HepG2 (cell line): ENCODE data around the gene NUP88. TPM values are rescaled to one million over a fixed set of nuclear protein-coding genes. Genes with fewer than 3 reads are reported as not detected.

ENCODE experiments used
- ASH2L ChIP-seq: fragments of 300-600, 200-600 bp; sonication (generic); IDR thresholded peaks from 2 replicates; pipeline ENCODE4 v1.7.0; 2017; ENCODE audit warnings: low read depth, mild to moderate bottlenecking, moderate library complexity, mixed read lengths, low read length; ENCODE audit not compliant: insufficient read length
- ATF4 ChIP-seq, 2 experiments: fragments of 450-650 bp in 1 of 2; sonication (generic) in 1 of 2; formaldehyde crosslinking; IDR thresholded peaks; 2 replicates each; pipeline versions ENCODE4 v1.5.0 to v1.8.0; 2020 to 2022; ENCODE audit warnings: mild to moderate bottlenecking in 1 of 2, missing genetic modification reagents in 1 of 2
- ELF1 ChIP-seq: sonication (generic); formaldehyde crosslinking; IDR thresholded peaks from 2 replicates; pipeline ENCODE4 v1.4.0; 2020; ENCODE audit warnings: missing genetic modification reagents
- ELF3 ChIP-seq: IDR thresholded peaks from 2 replicates; pipeline ENCODE4 v1.6.1; 2016; ENCODE audit warnings: missing genetic modification reagents, missing compliant biosample characterization
- ETV5 ChIP-seq: IDR thresholded peaks from 2 replicates; pipeline ENCODE4 v1.6.1; 2018; ENCODE audit warnings: missing biosample characterization, missing genetic modification reagents, inconsistent platforms, borderline replicate concordance
- GABPB1 ChIP-seq: IDR thresholded peaks from 2 replicates; pipeline ENCODE4 v1.6.1; 2016; ENCODE audit warnings: mild to moderate bottlenecking, missing genetic modification reagents, moderate library complexity, missing compliant biosample characterization
- HMGXB4 ChIP-seq, 2 experiments: sonication (generic) in 1 of 2; formaldehyde crosslinking in 1 of 2; IDR thresholded peaks; 2 replicates each; pipeline versions ENCODE4 v1.4.0 to v1.6.1; 2018 to 2020; ENCODE audit warnings: missing genetic modification reagents in 2 of 2, borderline replicate concordance in 1 of 2, low read depth in 1 of 2, mild to moderate bottlenecking in 1 of 2, missing biosample characterization in 1 of 2
- HOMEZ ChIP-seq: IDR thresholded peaks from 2 replicates; pipeline ENCODE4 v1.6.1; 2016; ENCODE audit warnings: low read depth
- MXD1 ChIP-seq: sonication (generic); formaldehyde crosslinking; IDR thresholded peaks from 2 replicates; pipeline ENCODE4 v1.4.0; 2020; ENCODE audit warnings: mild to moderate bottlenecking, missing genetic modification reagents
- NAIF1 ChIP-seq: sonication (generic); formaldehyde crosslinking; IDR thresholded peaks from 2 replicates; pipeline ENCODE4 v1.5.0; 2020; ENCODE audit warnings: mild to moderate bottlenecking, missing genetic modification reagents, borderline replicate concordance
- NCOA1 ChIP-seq: sonication (generic); formaldehyde crosslinking; IDR thresholded peaks from 2 replicates; pipeline ENCODE4 v1.9.0; 2021; ENCODE audit warnings: missing genetic modification reagents
- NCOA2 ChIP-seq: sonication (generic); formaldehyde crosslinking; IDR thresholded peaks from 2 replicates; pipeline ENCODE4 v1.8.0; 2022; ENCODE audit warnings: inconsistent platforms
- RBFOX2 ChIP-seq: fragments of 200-400 bp; formaldehyde crosslinking; IDR thresholded peaks from 2 replicates; pipeline ENCODE4 v1.6.1; 2017; ENCODE audit warnings: low read depth, mild to moderate bottlenecking, low read length
- RXRA ChIP-seq: sonication (generic); formaldehyde crosslinking; IDR thresholded peaks from 2 replicates; pipeline ENCODE4 v1.5.1; 2020; ENCODE audit warnings: missing genetic modification reagents
- SIN3A ChIP-seq: IDR thresholded peaks from 2 replicates; pipeline ENCODE4 v1.6.1; 2011; ENCODE audit warnings: low read depth, mild to moderate bottlenecking, control low read depth, low read length, borderline replicate concordance
- SIX1 ChIP-seq: sonication (generic); formaldehyde crosslinking; IDR thresholded peaks from 2 replicates; pipeline ENCODE4 v1.4.0; 2020; ENCODE audit warnings: missing genetic modification reagents, borderline replicate concordance
- SP1 ChIP-seq, 2 experiments: fragments of 450-650 bp in 1 of 2; sonication (generic) in 1 of 2; formaldehyde crosslinking in 1 of 2; IDR thresholded peaks; 2 replicates each; pipeline versions ENCODE4 v1.4.0 to v1.6.1; 2016 to 2020; ENCODE audit warnings: missing genetic modification reagents in 1 of 2
- UBTF ChIP-seq: sonication (generic); formaldehyde crosslinking; IDR thresholded peaks from 2 replicates; pipeline ENCODE4 v1.4.0; 2020; ENCODE audit warnings: mild to moderate bottlenecking, missing genetic modification reagents
- ZNF564 ChIP-seq: sonication (generic); formaldehyde crosslinking; IDR thresholded peaks from 2 replicates; pipeline ENCODE4 v1.8.1; 2023; ENCODE audit warnings: mild to moderate bottlenecking, missing genetic modification reagents
- ZNF589 ChIP-seq: sonication (generic); formaldehyde crosslinking; conservative IDR thresholded peaks from 2 replicates; pipeline ENCODE4 v1.8.0; 2022; ENCODE audit warnings: mild to moderate bottlenecking, moderate library complexity, missing genetic modification reagents
- ZNF790 ChIP-seq: sonication (generic); formaldehyde crosslinking; IDR thresholded peaks from 2 replicates; pipeline ENCODE4 v1.8.0; 2022; ENCODE audit warnings: missing genetic modification reagents, mild to moderate bottlenecking, borderline replicate concordance
- ZNF879 ChIP-seq: sonication (generic); formaldehyde crosslinking; IDR thresholded peaks from 2 replicates; pipeline ENCODE4 v1.8.1; 2023; ENCODE audit warnings: missing genetic modification reagents
- polyA plus RNA-seq, 8 experiments: library from polyadenylated mRNA; depleted of rRNA in 3 of 8; stranded (reverse) in 7 of 8; unstranded in 1 of 8; fragments of >200 nt; fragmentation: Illumina TruSeq in 4 of 8; extraction: Trizol in 4 of 8; gene quantifications; 2 replicates each; pipeline versions ENCODE4 v1.2.1 to v1.2.3, GENCODE V29; 2011 to 2016; ENCODE audit warnings: low read depth in 4 of 8, missing spikeins in 1 of 8, mixed read lengths in 1 of 8; ENCODE audit not compliant: insufficient read depth in 1 of 8
- total RNA-seq, 5 experiments: library from RNA; depleted of rRNA; stranded (reverse); fragments of >200 nt; fragmentation: Illumina TruSeq; extraction: Trizol; gene quantifications; 2 replicates each; pipeline ENCODE4 v1.2.3, GENCODE V29; 2016; ENCODE audit warnings: low read depth in 1 of 5

The NUP88 gene
- total and polyA plus RNA-seq, 2 of the 13 experiments (the other 11 are each of a cell fraction or from before 2014, with no cell fraction given) = 48.2 to 130 TPM

- TF ChIP-seq ETV5 (CRISPR knock-in tag) = 0 out of 2 replicates have a peak, but pooled peaks have one; percentile 12
- no peak for TF ChIP-seq NAIF1 (CRISPR knock-in tag)
- peak; percentile 62; the same call in 1 of the 2 replicates for TF ChIP-seq ZNF589 (CRISPR knock-in tag)
- peak; percentile 81 for TF ChIP-seq UBTF (CRISPR knock-in tag)
- TF ChIP-seq HOMEZ (CRISPR knock-in tag) = peak; percentile 18; the same call in 1 of the 2 replicates
- TF ChIP-seq HMGXB4 (CRISPR knock-in tag; IDR thresholded peaks at IDR 0.05; ENCODE audit: borderline replicate concordance in 1 of 2, low read depth in 1 of 2) = peak; percentile 2 to 47; a peak in 2 of 4 replicates
- peak; percentile 52; the same call in 1 of the 2 replicates for TF ChIP-seq SIN3A
- peak; percentile 93 for TF ChIP-seq ASH2L
- no peak for TF ChIP-seq SP1 (IDR thresholded peaks at IDR 0.05)
- peak; percentile 47 for TF ChIP-seq SP1 (CRISPR knock-in tag; IDR thresholded peaks at IDR 0.05)
- no peak for TF ChIP-seq NCOA1 (CRISPR knock-in tag)
- TF ChIP-seq RXRA (CRISPR knock-in tag) = peak; percentile 36; the same call in 1 of the 2 replicates
- TF ChIP-seq ELF3 (CRISPR knock-in tag) = peak; percentile 68; the same call in 1 of the 2 replicates
- TF ChIP-seq ELF1 = peak; percentile 84; the same call in 1 of the 2 replicates
- peak; percentile 15; the same call in 1 of the 2 replicates for TF ChIP-seq MXD1 (CRISPR knock-in tag)
- TF ChIP-seq ZNF879 = peak; percentile 83
- peak; percentile 93 for TF ChIP-seq RBFOX2
- TF ChIP-seq ZNF564 (CRISPR knock-in tag) = peak; percentile 54
- TF ChIP-seq ZNF790 (CRISPR knock-in tag) = peak; percentile 87; the same call in 1 of the 2 replicates
- 0 out of 2 replicates have a peak, but pooled peaks have one; percentile 0 for TF ChIP-seq SIX1
- TF ChIP-seq NCOA2 (CRISPR knock-in tag) = 0 out of 2 replicates have a peak, but pooled peaks have one; percentile 17
- peak in 1 of 2 experiments; percentile 78; a peak in 2 of 4 replicates for TF ChIP-seq ATF4 (CRISPR knock-in tag; IDR thresholded peaks at IDR 0.05)
- peak; percentile 97 for TF ChIP-seq GABPB1 (CRISPR knock-in tag)
Observed at GRCh38 chr17:5419356-5419958, at the start of gene NUP88 (continued).
